OCI-LY7 (cell line): ENCODE results near the gene SYK. TPM values are rescaled to one million over a fixed set of nuclear protein-coding genes. Genes with fewer than 3 reads are reported as not detected.
A peak's percentile ranks its signal among the peaks of the same experiment; 100 is the strongest.

Experiments
- BruUV-seq: library from RNA; stranded (reverse); fragments of 400-500 nt; replicated peaks from 2 replicates; lab custom pipeline; 2021; lab: Mats Ljungman, UMichigan
- CTCF ChIA-PET: fragments of 300-600 bp; sonication (Branson Sonifier 250); formaldehyde crosslinking; loops from one replicate; lab custom pipeline; 2022; ENCODE audit warnings: antibody characterized with exemption; ENCODE audit not compliant: unreplicated experiment; lab: Charles Lee
- POLR2A ChIA-PET: fragments of 300-600 bp; sonication (Branson Sonifier 250); formaldehyde crosslinking; loops from one replicate; lab custom pipeline; 2022; ENCODE audit warnings: antibody characterized with exemption; lab: Charles Lee
- DNase-seq: peaks from one replicate; pipeline ENCODE4 v3.0.0-alpha.2; 2015; ENCODE audit warnings: low spot score
- H2AFZ ChIP-seq: fragments of 200-600 bp; sonication (generic), shearing (Covaris generic); 2 replicates; pipeline ENCODE4 v1.6.1; 2014; ENCODE audit warnings: mild to moderate bottlenecking, antibody characterized with exemption, low read length, moderate library complexity
- H3K27ac ChIP-seq: fragments of 200-600 bp; sonication (generic); 2 replicates; pipeline ENCODE4 v1.5.1; 2014; ENCODE audit warnings: mixed run types, low read depth, mild to moderate bottlenecking, moderate library complexity, low read length, inconsistent platforms; ENCODE audit not compliant: poor library complexity, severe bottlenecking
- H3K36me3 ChIP-seq: fragments of 200-600 bp; sonication (generic); 2 replicates; pipeline ENCODE4 v1.6.1; 2014; ENCODE audit warnings: mild to moderate bottlenecking, antibody characterized with exemption, low read length, moderate library complexity, mixed read lengths; ENCODE audit not compliant: insufficient read depth
- H3K4me1 ChIP-seq: fragments of 200-600 bp; sonication (generic); 2 replicates; pipeline ENCODE4 v1.5.1; 2014; ENCODE audit warnings: mild to moderate bottlenecking, low read length; ENCODE audit not compliant: insufficient read depth, poor library complexity, severe bottlenecking
- H3K4me2 ChIP-seq: fragments of 200-600 bp; sonication (generic); 2 replicates; pipeline ENCODE4 v1.6.1; 2014; ENCODE audit warnings: mild to moderate bottlenecking, low read length
- H3K4me3 ChIP-seq: fragments of 200-600 bp; sonication (generic); 2 replicates; pipeline ENCODE4 v1.5.1; 2014; ENCODE audit warnings: mild to moderate bottlenecking, low read depth, low read length; ENCODE audit not compliant: poor library complexity, severe bottlenecking
- H3K79me2 ChIP-seq: fragments of 200-600 bp; sonication (generic); 2 replicates; pipeline ENCODE4 v1.6.1; 2016; ENCODE audit warnings: low read depth, mild to moderate bottlenecking, low read length, moderate library complexity, mixed read lengths; ENCODE audit not compliant: insufficient read depth
- H3K9me2 ChIP-seq: fragments of 200-600 bp; sonication (generic); 2 replicates; pipeline ENCODE4 v1.6.1; 2016; ENCODE audit warnings: mild to moderate bottlenecking, low read length, mixed read lengths; ENCODE audit not compliant: insufficient read depth
- H3K9me3 ChIP-seq: fragments of 200-600 bp; sonication (generic); 2 replicates; pipeline ENCODE4 v1.6.1; 2014; ENCODE audit warnings: mild to moderate bottlenecking, mixed run types, low read length, mixed read lengths
- H4K20me1 ChIP-seq: fragments of 200-600 bp; sonication (generic); 2 replicates; pipeline ENCODE4 v1.6.1; 2014; ENCODE audit warnings: mild to moderate bottlenecking, antibody characterized with exemption, low read length, moderate library complexity, mixed read lengths; ENCODE audit not compliant: insufficient read depth
- EZH2phosphoT487 ChIP-seq: fragments of 200-600 bp; sonication (generic); IDR thresholded peaks from 2 replicates; pipeline ENCODE4 v1.6.1; 2018; ENCODE audit warnings: low read depth, borderline replicate concordance, mild to moderate bottlenecking, mixed run types, antibody characterized with exemption, low read length, moderate library complexity, mixed read lengths
- intact Hi-C: fragments of 100-400 bp; cut with micrococcal nuclease; formaldehyde crosslinking; loops from one replicate; pipeline ENCODE4 v1.10.0; 2022; ENCODE audit not compliant: unreplicated experiment
- total RNA-seq, 2 experiments: library from RNA; depleted of rRNA in 1 of 2; stranded (reverse); fragments of >200 nt in 1 of 2; shearing (Covaris generic) in 1 of 2; gene quantifications; 2 replicates each; pipeline ENCODE4 v1.2.3, GENCODE V29; 2014 to 2022
- TF ChIP-seq, protein P1 (sequence below): fragments of 200-600 bp; sonication (generic); conservative IDR thresholded peaks from 2 replicates; pipeline ENCODE4 v1.5.1; 2014; ENCODE audit warnings: mild to moderate bottlenecking, antibody characterized with exemption, low read length, moderate library complexity, mixed read lengths

SYK gene
- total RNA-seq, 2 experiments from 2014 or later = 112 to 175 TPM

GRCh38 chr9:90813046-90813445, 11.4 kb downstream of the SYK start:
- Histone ChIP-seq H3K9me2 (no peaks in the 10 kb centered on the region), H3K79me2 (peaks cover 98% of the 10 kb centered on the region), H3K27ac (peak overlapping the region; percentile 95), H2AFZ (no peak overlapping the region), H3K4me3 (peak overlapping the region; percentile 45), H3K9me3 (peaks cover 11% of the 10 kb centered on the region; the same call in 1 of the 2 replicates), H3K4me2 (peak overlapping the region; percentile 91), H3K4me1 (peaks cover 85% of the 10 kb centered on the region), H3K36me3 (peaks cover 56% of the 10 kb centered on the region), H4K20me1 (peaks cover 5% of the 10 kb centered on the region; the same call in 1 of the 2 replicates)
- POLR2A ChIA-PET = interaction anchor here (0.6 to 6.3 kb wide), 5 partner anchors 9 to 52 kb away, joined by 3 to 94 read pairs (median 5); partner anchors contain the start of gene SYK
- CTCF ChIA-PET = interaction anchor here (1.9 kb wide), 1 partner anchor 13 kb away, joined by 9 read pairs; no protein-coding TSS in a partner anchor
- DNase-seq = no peak
- intact Hi-C loops = no loop called here
- no peak for TF ChIP-seq EZH2phosphoT487
- TF ChIP-seq, protein P1, sequence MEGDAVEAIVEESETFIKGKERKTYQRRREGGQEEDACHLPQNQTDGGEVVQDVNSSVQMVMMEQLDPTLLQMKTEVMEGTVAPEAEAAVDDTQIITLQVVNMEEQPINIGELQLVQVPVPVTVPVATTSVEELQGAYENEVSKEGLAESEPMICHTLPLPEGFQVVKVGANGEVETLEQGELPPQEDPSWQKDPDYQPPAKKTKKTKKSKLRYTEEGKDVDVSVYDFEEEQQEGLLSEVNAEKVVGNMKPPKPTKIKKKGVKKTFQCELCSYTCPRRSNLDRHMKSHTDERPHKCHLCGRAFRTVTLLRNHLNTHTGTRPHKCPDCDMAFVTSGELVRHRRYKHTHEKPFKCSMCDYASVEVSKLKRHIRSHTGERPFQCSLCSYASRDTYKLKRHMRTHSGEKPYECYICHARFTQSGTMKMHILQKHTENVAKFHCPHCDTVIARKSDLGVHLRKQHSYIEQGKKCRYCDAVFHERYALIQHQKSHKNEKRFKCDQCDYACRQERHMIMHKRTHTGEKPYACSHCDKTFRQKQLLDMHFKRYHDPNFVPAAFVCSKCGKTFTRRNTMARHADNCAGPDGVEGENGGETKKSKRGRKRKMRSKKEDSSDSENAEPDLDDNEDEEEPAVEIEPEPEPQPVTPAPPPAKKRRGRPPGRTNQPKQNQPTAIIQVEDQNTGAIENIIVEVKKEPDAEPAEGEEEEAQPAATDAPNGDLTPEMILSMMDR = no peak
- no TSS peak for BruUV-seq

- Histone ChIP-seq H3K9me3 (peaks cover 11% of the 10 kb centered on the region; the same call in 1 of the 2 replicates), H3K79me2 (peaks cover 98% of the 10 kb centered on the region), H3K27ac (peak overlapping the region; percentile 95), H3K4me2 (peak overlapping the region; percentile 91), H3K4me3 (peak overlapping the region; percentile 45), H3K36me3 (peaks cover 56% of the 10 kb centered on the region), H3K4me1 (peaks cover 81% of the 10 kb centered on the region), H2AFZ (no peak overlapping the region), H3K9me2 (no peaks in the 10 kb centered on the region), H4K20me1 (peaks cover 5% of the 10 kb centered on the region; the same call in 1 of the 2 replicates)
- TF ChIP-seq, protein P1 = no peak
- no peak for TF ChIP-seq EZH2phosphoT487
- BruUV-seq = no TSS peak
- intact Hi-C loops = no loop called here
- peak; percentile 72 for DNase-seq
- ChIA-PET CTCF (interaction anchor here (1.1 to 1.9 kb wide), 2 partner anchors 12 to 15 kb away, joined by 4 to 9 read pairs; no protein-coding TSS in a partner anchor), POLR2A (interaction anchor here (0.6 to 6.3 kb wide), 5 partner anchors 9 to 52 kb away, joined by 3 to 94 read pairs (median 5); partner anchors contain the start of gene SYK)
These were observed 11.9 kb downstream of the SYK start for GRCh38 chr9:90813523-90813922.

DNA sequence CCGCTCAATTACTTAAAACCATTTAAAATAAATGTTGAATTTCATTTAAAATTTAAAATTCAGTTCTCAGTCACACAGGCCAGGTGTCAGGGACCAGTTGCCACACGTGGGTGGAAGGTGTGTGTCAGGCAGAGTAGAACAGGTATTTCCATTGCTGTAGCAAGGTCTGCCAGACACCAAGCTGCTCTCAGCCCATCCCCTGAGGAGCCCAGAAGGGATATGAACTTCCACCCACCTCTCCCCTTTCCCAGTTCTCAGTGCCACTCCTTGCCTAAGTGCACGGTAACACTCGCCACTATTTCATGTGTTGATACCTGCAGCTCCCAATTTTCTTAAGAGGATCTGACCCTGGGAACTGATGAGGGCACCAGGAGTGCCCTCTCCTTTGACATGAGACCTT, 12.7 kb downstream of the SYK start:
- no TSS peak for BruUV-seq
- intact Hi-C loops = no loop called here
- no peak overlapping the region for H2AFZ ChIP-seq
- TF ChIP-seq, protein P1 = no peak
- no peak for TF ChIP-seq EZH2phosphoT487
- CTCF ChIA-PET = interaction anchor here (1.1 to 1.9 kb wide), 2 partner anchors 11 to 14 kb away, joined by 4 to 9 read pairs; no protein-coding TSS in a partner anchor
- peaks cover 98% of the 10 kb centered on the region for H3K79me2 ChIP-seq
- peaks cover 5% of the 10 kb centered on the region; the same call in 1 of the 2 replicates for H4K20me1 ChIP-seq
- H3K9me2 ChIP-seq = no peaks in the 10 kb centered on the region
- H3K4me3 ChIP-seq = peak overlapping the region; percentile 45
- POLR2A ChIA-PET = interaction anchor here (0.9 to 6.3 kb wide), 3 partner anchors 10 to 14 kb away, joined by 5 to 94 read pairs (median 30); partner anchors contain the start of gene SYK
- DNase-seq = no peak
- H3K9me3 ChIP-seq = peaks cover 19% of the 10 kb centered on the region; the same call in 1 of the 2 replicates
- peak overlapping the region; percentile 91 for H3K4me2 ChIP-seq
- peaks cover 56% of the 10 kb centered on the region for H3K36me3 ChIP-seq
- peaks cover 72% of the 10 kb centered on the region for H3K4me1 ChIP-seq
- H3K27ac ChIP-seq = peak overlapping the region; percentile 95
